G401.6 (cell line): ENCODE data around the gene CPHXL.

ENCODE experiments used
- FAIRE-seq: peaks from 2 replicates; lab custom pipeline; 2012; peaks lifted over from hg19 to GRCh38; lab: Jason Lieb, UNC

Gene CPHXL

DNA sequence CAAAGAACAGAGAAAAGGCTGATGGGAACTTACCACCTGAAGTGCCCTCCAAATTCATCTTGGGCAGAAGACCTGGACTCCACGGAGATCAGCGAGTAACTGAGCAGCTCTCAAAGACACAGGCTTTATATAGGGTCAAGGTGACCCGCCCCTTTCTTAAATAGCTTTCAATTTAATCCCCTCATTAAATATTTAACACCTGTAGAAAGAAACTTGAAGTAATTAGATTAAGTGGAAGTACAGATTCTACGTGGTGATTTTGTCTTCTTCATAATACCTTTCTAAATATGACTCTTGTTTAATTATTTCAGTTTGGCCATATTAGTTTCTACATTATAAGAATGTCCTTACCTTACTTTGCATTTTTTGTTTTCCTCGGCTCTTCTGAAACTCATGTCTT lies 24.9 kb downstream of the CPHXL start, which contains the start of gene DUXB:
TSS of gene DUXB (minus strand) at position 101 of the 400 bp plus-strand sequence. CDS start at position 58, 43 bp downstream.
- FAIRE-seq: no peak

DNA sequence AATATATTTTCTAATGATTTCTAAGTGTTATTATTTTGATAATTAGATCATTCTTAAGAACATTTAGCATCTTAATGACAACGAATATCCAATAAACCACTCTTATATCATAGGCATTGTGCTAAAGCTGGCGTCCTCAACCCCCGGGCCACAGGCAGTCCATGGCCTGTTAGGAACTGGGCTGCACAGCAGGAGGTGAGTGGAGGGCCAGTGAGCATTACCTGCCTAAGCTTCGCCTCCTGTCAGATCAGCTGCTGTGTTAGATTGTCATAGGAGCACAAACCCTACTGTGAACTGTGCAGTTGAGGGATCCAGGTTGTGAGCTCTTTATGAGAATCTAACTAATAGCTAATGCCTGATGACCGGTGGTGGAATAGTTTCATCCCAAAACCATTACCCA lies 28.7 kb downstream of the CPHXL start:
- FAIRE-seq: no peak

DNA sequence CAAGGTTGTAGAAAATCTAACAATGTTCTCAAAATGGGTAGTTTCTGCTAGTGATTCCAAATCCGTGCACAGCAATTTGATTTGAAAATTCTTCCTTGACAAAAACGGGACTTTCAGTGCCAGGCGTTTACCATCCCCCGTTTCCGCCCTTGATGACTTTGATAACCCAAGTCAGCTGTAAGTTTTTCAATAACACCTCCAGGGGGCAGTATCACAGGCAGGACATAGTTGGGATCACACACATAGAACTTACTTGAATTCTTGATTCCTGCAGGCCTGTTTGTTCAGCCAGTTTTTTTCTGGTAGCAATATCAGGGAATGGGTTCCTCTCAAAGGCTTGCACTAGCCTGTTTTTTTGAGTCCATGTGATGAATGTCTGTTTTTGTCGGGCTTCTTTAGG lies 30.6 kb downstream of the CPHXL start:
- no peak for FAIRE-seq

DNA sequence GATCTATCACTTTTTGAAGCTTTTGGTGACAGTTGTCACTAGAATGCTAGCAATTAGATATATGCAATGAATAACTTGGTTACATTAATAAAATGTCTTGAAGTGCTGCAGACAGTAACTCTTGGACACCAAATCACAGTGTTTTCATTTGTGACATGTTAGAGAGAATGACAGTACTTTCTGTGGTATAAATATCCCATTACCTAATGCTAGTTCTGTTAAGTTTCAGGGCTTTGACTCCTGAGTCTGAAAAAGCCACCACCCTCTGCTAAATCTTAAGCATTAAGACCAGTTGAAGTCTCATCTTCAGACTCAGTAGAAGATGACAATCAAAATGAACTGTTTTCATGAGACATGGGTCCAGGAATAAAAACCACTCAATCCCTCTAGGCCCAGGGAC lies 38.9 kb downstream of the CPHXL start:
- FAIRE-seq: no peak

DNA sequence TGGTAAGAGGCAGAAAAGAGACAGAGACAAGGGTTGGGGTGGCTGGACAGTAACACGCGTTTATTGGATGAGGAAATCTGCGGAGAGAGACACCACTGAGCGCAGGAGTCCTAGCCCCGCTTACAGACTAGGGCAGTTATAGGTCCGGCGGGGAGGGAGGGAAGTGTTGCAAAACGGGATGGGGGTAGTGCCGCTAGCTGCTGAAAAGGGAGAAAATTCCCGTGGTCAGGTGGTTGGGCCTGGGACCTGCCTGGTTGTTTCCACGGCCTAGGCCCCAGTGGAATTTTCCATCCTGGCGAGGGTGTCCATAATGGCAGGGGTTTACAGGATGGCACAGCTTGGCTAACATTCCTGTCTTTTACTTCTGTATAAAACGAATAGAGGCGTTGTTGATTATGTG lies 44.0 kb downstream of the CPHXL start:
- no peak for FAIRE-seq

DNA sequence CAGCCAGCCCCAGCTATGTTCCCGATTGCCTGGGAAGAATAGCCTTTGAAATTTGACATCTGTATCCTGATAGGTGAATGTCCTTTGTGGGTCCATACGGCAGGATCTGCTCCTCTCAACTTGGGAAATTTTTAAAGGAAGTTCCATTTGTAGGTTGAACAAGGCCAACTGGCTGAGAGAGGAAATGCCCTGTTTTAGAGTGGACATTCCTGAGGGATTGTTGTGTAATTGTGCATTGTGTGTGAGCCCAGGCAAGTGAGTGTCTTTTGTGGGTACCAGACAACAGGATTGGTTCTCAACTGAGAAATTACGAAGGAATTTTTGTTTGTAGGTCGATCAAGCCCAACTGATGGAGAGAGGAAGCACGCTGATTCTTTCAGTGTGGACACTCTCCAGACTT lies 46.9 kb downstream of the CPHXL start:
- FAIRE-seq: no peak

DNA sequence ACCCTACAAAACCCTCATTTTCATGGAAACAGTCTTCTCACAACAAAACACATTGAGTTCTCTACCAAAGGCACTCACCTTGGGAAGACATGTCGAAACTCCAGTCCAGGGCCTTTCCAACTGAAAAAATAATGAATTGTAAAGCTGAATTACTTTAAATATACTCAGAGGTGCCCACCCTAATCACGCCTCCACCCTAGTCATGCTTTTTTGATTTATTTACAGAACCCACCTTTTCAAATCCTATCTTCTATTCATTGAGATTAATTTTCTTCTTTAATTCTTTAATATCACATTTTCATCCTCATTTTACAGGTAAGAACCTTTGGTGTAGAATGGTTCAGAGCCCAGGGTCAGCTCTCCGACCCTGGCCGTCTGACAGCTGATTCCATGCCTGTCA lies 49.4 kb downstream of the CPHXL start, which contains the start of gene CPHXL2:
TSS of gene CPHXL2 (minus strand) at position 101 of the 400 bp plus-strand sequence. CDS start at position 91, 10 bp downstream.
- FAIRE-seq: no peak

DNA sequence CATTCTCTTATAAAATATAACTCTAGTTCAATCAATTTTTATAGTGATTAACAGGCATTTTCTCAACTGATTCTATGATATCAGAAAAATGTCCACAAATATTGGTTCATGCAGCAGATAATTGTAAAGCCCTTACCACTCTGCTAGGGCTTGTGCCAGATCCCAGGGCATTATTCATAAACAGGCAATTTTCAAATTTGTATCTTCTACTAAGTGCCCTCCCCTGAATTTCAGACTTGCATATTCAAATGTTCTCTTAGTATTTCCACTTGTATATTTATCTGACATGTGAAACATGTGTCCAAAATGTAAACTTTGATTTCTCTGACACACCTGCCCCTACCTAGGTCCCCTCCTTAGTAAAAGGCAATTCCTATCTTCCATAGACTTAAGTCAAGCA lies 58.8 kb downstream of the CPHXL start:
- no peak for FAIRE-seq
